ENCODE results near the gene ELAVL4. TPM values are rescaled to one million over a fixed set of nuclear protein-coding genes. Genes with fewer than 3 reads are reported as not detected.

ELAVL4 gene
- total RNA-seq, 1 experiment from 2014 or later = not detected

- POLR2A ChIA-PET = no interaction called here
These were observed 30.8 kb downstream of the ELAVL4 start for GRCh38 chr1:50139339-50140181.

GRCh38 chr1:50140182-50140447, 31.4 kb downstream of the ELAVL4 start:
- no peak for DNase-seq
- intact Hi-C loops (cut with micrococcal nuclease; ENCODE audit: unreplicated experiment) = no loop called here
- Histone ChIP-seq H3K27me3 (replicated peaks; ENCODE audit: control insufficient read depth, insufficient read depth, low read length) (no peaks in the 10 kb centered on the region), H3K9me3 (no peaks in the 10 kb centered on the region), H3K4me1 (no peaks in the 10 kb centered on the region), H3K4me3 (ENCODE audit: low read depth, low read length) (no peak overlapping the region), H3K36me3 (ENCODE audit: control insufficient read depth, insufficient read depth, low read length) (no peaks in the 10 kb centered on the region)
- no peak overlapping the region for H3K27ac Mint-ChIP-seq (ENCODE audit: unreplicated experiment)
- no peaks in the 10 kb centered on the region for H3K9me3 Mint-ChIP-seq (ENCODE audit: unreplicated experiment)
- BruUV-seq (replicated peaks) = no TSS peak
- no peaks in the 10 kb centered on the region for H3K36me3 Mint-ChIP-seq (ENCODE audit: insufficient read depth, unreplicated experiment)
- H3K4me3 Mint-ChIP-seq (ENCODE audit: unreplicated experiment) = no peak overlapping the region
- CTCF ChIA-PET = no interaction called here
- no peaks in the 10 kb centered on the region for H3K4me1 Mint-ChIP-seq (ENCODE audit: low read depth, unreplicated experiment)
- POLR2A ChIA-PET = no interaction called here
- TF ChIP-seq CTCF (IDR thresholded peaks at IDR 0.05; ENCODE audit: insufficient read depth in 1 of 2, low read depth in 1 of 2, low read length in 1 of 2, severe bottlenecking in 1 of 2, unreplicated experiment in 1 of 2) = no peak
- peaks cover 10% of the 10 kb centered on the region for H3K27me3 Mint-ChIP-seq (ENCODE audit: insufficient read depth, unreplicated experiment)

More at GRCh38 chr1:50139339-50140181, 30.8 kb downstream of the ELAVL4 start:
- no peaks in the 10 kb centered on the region for H3K36me3 Mint-ChIP-seq (ENCODE audit: insufficient read depth, unreplicated experiment)
- Histone ChIP-seq H3K4me3 (ENCODE audit: low read depth, low read length) (no peak overlapping the region), H3K27me3 (replicated peaks; ENCODE audit: control insufficient read depth, insufficient read depth, low read length) (no peaks in the 10 kb centered on the region), H3K4me1 (no peaks in the 10 kb centered on the region), H3K36me3 (ENCODE audit: control insufficient read depth, insufficient read depth, low read length) (no peaks in the 10 kb centered on the region), H3K9me3 (no peaks in the 10 kb centered on the region)
- no peak for TF ChIP-seq CTCF (IDR thresholded peaks at IDR 0.05; ENCODE audit: insufficient read depth in 1 of 2, low read depth in 1 of 2, low read length in 1 of 2, severe bottlenecking in 1 of 2, unreplicated experiment in 1 of 2)
- DNase-seq = no peak
- no TSS peak for BruUV-seq (replicated peaks)
- intact Hi-C loops (cut with micrococcal nuclease; ENCODE audit: unreplicated experiment) = no loop called here
- H3K4me1 Mint-ChIP-seq (ENCODE audit: low read depth, unreplicated experiment) = no peaks in the 10 kb centered on the region
- H3K9me3 Mint-ChIP-seq (ENCODE audit: unreplicated experiment) = no peaks in the 10 kb centered on the region
- no peak overlapping the region for H3K27ac Mint-ChIP-seq (ENCODE audit: unreplicated experiment)
- peaks cover 10% of the 10 kb centered on the region for H3K27me3 Mint-ChIP-seq (ENCODE audit: insufficient read depth, unreplicated experiment)
- no peak overlapping the region for H3K4me3 Mint-ChIP-seq (ENCODE audit: unreplicated experiment)
- CTCF ChIA-PET = no interaction called here

GRCh38 chr1:50147191-50147850, 38.6 kb downstream of the ELAVL4 start:
- Mint-ChIP-seq H3K4me1 (ENCODE audit: low read depth, unreplicated experiment) (no peaks in the 10 kb centered on the region), H3K27ac (ENCODE audit: unreplicated experiment) (no peak overlapping the region), H3K27me3 (ENCODE audit: insufficient read depth, unreplicated experiment) (peaks cover 3% of the 10 kb centered on the region), H3K36me3 (ENCODE audit: insufficient read depth, unreplicated experiment) (no peaks in the 10 kb centered on the region), H3K9me3 (ENCODE audit: unreplicated experiment) (no peaks in the 10 kb centered on the region), H3K4me3 (ENCODE audit: unreplicated experiment) (no peak overlapping the region)
- no peaks in the 10 kb centered on the region for H3K9me3 ChIP-seq
- TF ChIP-seq CTCF (IDR thresholded peaks at IDR 0.05; ENCODE audit: insufficient read depth in 1 of 2, low read depth in 1 of 2, low read length in 1 of 2, severe bottlenecking in 1 of 2, unreplicated experiment in 1 of 2) = no peak
- no peaks in the 10 kb centered on the region for H3K36me3 ChIP-seq (ENCODE audit: control insufficient read depth, insufficient read depth, low read length)
- H3K4me3 ChIP-seq (ENCODE audit: low read depth, low read length) = no peak overlapping the region
- H3K27me3 ChIP-seq (replicated peaks; ENCODE audit: control insufficient read depth, insufficient read depth, low read length) = no peaks in the 10 kb centered on the region
- ChIA-PET POLR2A (no interaction called here), CTCF (no interaction called here)
- BruUV-seq (replicated peaks) = no TSS peak
- DNase-seq = no peak
- no peaks in the 10 kb centered on the region for H3K4me1 ChIP-seq
- intact Hi-C loops (cut with micrococcal nuclease; ENCODE audit: unreplicated experiment) = no loop called here
